IMR-90 (cell line): ENCODE results near the gene PGS1. TPM values are rescaled to one million over a fixed set of nuclear protein-coding genes. Genes with fewer than 3 reads are reported as not detected.

Experiments used
- ATAC-seq: fragments of 200-7000 bp; cut with Tn5 transposase; 2 replicates; pipeline ENCODE4 v1.9.1; 2020; ENCODE audit warnings: low read depth, mild to moderate bottlenecking, moderate library complexity
- BruUV-seq: library from RNA; stranded (reverse); fragments of 400-500 nt; replicated peaks from 2 replicates; lab custom pipeline; 2021; lab: Mats Ljungman, UMichigan
- CTCF ChIA-PET: fragments of 300-600 bp; formaldehyde crosslinking; extraction: SDS; loops from one replicate; lab custom pipeline; 2021; ENCODE audit warnings: antibody characterized with exemption; lab: Yijun Ruan, JAX
- POLR2A ChIA-PET: fragments of 300-600 bp; sonication (Branson Sonifier 250); formaldehyde crosslinking; loops from one replicate; lab custom pipeline; 2022; ENCODE audit warnings: antibody characterized with exemption; ENCODE audit not compliant: unreplicated experiment; lab: Charles Lee
- DNase-seq: peaks from one replicate; pipeline ENCODE4 v3.0.0; 2013
- H2AFZ ChIP-seq: replicated peaks from 2 replicates; pipeline ENCODE3; 2013; ENCODE audit warnings: low read length, mild to moderate bottlenecking; ENCODE audit not compliant: poor library complexity
- H2AK5ac ChIP-seq: 2 replicates; pipeline ENCODE4 v1.6.1; 2013; ENCODE audit warnings: low read depth, low read length, inconsistent platforms
- H2AK9ac ChIP-seq: replicated peaks from 2 replicates; pipeline ENCODE3; 2013; ENCODE audit warnings: mild to moderate bottlenecking, low read depth, low read length, moderate library complexity; ENCODE audit not compliant: poor library complexity
- H2BK120ac ChIP-seq: 2 replicates; pipeline ENCODE4 v1.6.1; 2013; ENCODE audit warnings: low read depth, low read length, inconsistent platforms
- H2BK15ac ChIP-seq: 3 replicates; pipeline ENCODE4 v1.6.1; 2013; ENCODE audit warnings: low read depth, low read length, inconsistent platforms
- H2BK20ac ChIP-seq: 2 replicates; pipeline ENCODE4 v1.6.1; 2013; ENCODE audit warnings: low read depth, mild to moderate bottlenecking, inconsistent platforms, low read length, moderate library complexity
- H2BK5ac ChIP-seq: 2 replicates; pipeline ENCODE4 v1.6.1; 2013; ENCODE audit warnings: mild to moderate bottlenecking, low read depth, low read length, inconsistent platforms; ENCODE audit not compliant: poor library complexity, severe bottlenecking
- H3K14ac ChIP-seq: replicated peaks from 2 replicates; pipeline ENCODE4 v1.6.1; 2013; ENCODE audit warnings: low read depth, low read length, inconsistent platforms
- H3K18ac ChIP-seq: 2 replicates; pipeline ENCODE4 v1.6.1; 2013; ENCODE audit warnings: low read depth, low read length, control low read depth
- H3K23ac ChIP-seq: 2 replicates; pipeline ENCODE4 v1.6.1; 2013; ENCODE audit warnings: low read depth, low read length, inconsistent platforms
- H3K27ac ChIP-seq: 2 replicates; pipeline ENCODE4 v1.5.1; 2013; ENCODE audit warnings: mild to moderate bottlenecking, control low read depth, low read length; ENCODE audit not compliant: insufficient read depth
- H3K27me3 ChIP-seq: 2 replicates; pipeline ENCODE4 v1.6.1; 2013; ENCODE audit warnings: low read length; ENCODE audit not compliant: control insufficient read depth, insufficient read depth
- H3K36me3 ChIP-seq: 2 replicates; pipeline ENCODE4 v1.6.1; 2013; ENCODE audit warnings: low read length, mixed read lengths; ENCODE audit not compliant: control insufficient read depth, insufficient read depth
- H3K4ac ChIP-seq: 2 replicates; pipeline ENCODE4 v1.6.1; 2013; ENCODE audit warnings: low read depth, low read length, inconsistent platforms
- H3K4me1 ChIP-seq: 2 replicates; pipeline ENCODE4 v1.6.1; 2013; ENCODE audit warnings: low read length, mixed read lengths; ENCODE audit not compliant: control insufficient read depth, insufficient read depth
- H3K4me2 ChIP-seq: 2 replicates; pipeline ENCODE4 v1.6.1; 2013; ENCODE audit warnings: low read depth, mild to moderate bottlenecking, control low read depth, low read length, moderate library complexity
- H3K4me3 ChIP-seq: 2 replicates; pipeline ENCODE4 v1.5.1; 2013; ENCODE audit warnings: low read depth, mild to moderate bottlenecking, control low read depth, low read length, moderate library complexity; ENCODE audit not compliant: insufficient read depth
- H3K56ac ChIP-seq: 2 replicates; pipeline ENCODE4 v1.6.1; 2013; ENCODE audit warnings: low read length, inconsistent platforms; ENCODE audit not compliant: insufficient read depth; ENCODE audit errors: extremely low read depth
- H3K79me1 ChIP-seq, 2 experiments: 2 replicates each; pipeline ENCODE4 v1.6.1; 2013; ENCODE audit warnings: low read length in 2 of 2, inconsistent platforms in 1 of 2, low read depth in 1 of 2
- H3K9ac ChIP-seq: 2 replicates; pipeline ENCODE4 v1.6.1; 2013; ENCODE audit warnings: low read depth, low read length, control low read depth
- H3K9me1 ChIP-seq: 2 replicates; pipeline ENCODE4 v1.6.1; 2013; ENCODE audit warnings: low read length, inconsistent platforms; ENCODE audit not compliant: insufficient read depth
- H3K9me3 ChIP-seq: 2 replicates; pipeline ENCODE4 v1.6.1; 2013; ENCODE audit warnings: low read length; ENCODE audit not compliant: control insufficient read depth, insufficient read depth
- H4K20me1 ChIP-seq: 2 replicates; pipeline ENCODE4 v1.6.1; 2013; ENCODE audit warnings: low read length, inconsistent platforms; ENCODE audit not compliant: insufficient read depth
- H4K5ac ChIP-seq: 2 replicates; pipeline ENCODE4 v1.6.1; 2013; ENCODE audit warnings: mild to moderate bottlenecking, low read depth, low read length, control low read depth
- H4K8ac ChIP-seq, 2 experiments: 2 replicates each; pipeline ENCODE4 v1.6.1; 2013; ENCODE audit warnings: low read depth in 2 of 2, low read length in 2 of 2, control low read depth in 1 of 2, inconsistent platforms in 1 of 2
- H4K91ac ChIP-seq: 2 replicates; pipeline ENCODE4 v1.6.1; 2013; ENCODE audit warnings: low read depth, low read length, inconsistent platforms; ENCODE audit not compliant: insufficient read depth
- BHLHE40 ChIP-seq: fragments of 150-350 bp; IDR thresholded peaks from 2 replicates; pipeline ENCODE4 v1.6.1; 2016; ENCODE audit warnings: mild to moderate bottlenecking, low read depth, low read length
- CEBPB ChIP-seq: IDR thresholded peaks from 2 replicates; pipeline ENCODE4 v1.6.1; 2012; ENCODE audit warnings: low read depth, low read length, improper control_type of control experiment
- CHD1 ChIP-seq: IDR thresholded peaks from 2 replicates; pipeline ENCODE4 v1.6.1; 2012; ENCODE audit warnings: low read depth, low read length, improper control_type of control experiment
- CTCF ChIP-seq: conservative IDR thresholded peaks from 2 replicates; pipeline ENCODE4 v1.5.1; 2012; ENCODE audit warnings: mild to moderate bottlenecking, low read depth, low read length, improper control_type of control experiment
- ELK1 ChIP-seq: fragments of 150-350 bp; IDR thresholded peaks from 2 replicates; pipeline ENCODE4 v1.6.1; 2016; ENCODE audit warnings: low read depth, mild to moderate bottlenecking, low read length, moderate library complexity, borderline replicate concordance
- MAFK ChIP-seq: IDR thresholded peaks from 2 replicates; pipeline ENCODE4 v1.6.1; 2012; ENCODE audit warnings: low read depth, low read length, improper control_type of control experiment
- MAZ ChIP-seq: IDR thresholded peaks from 2 replicates; pipeline ENCODE4 v1.6.1; 2012; ENCODE audit warnings: low read depth, mild to moderate bottlenecking, low read length, improper control_type of control experiment, moderate library complexity, borderline replicate concordance
- MXI1 ChIP-seq: IDR thresholded peaks from 2 replicates; pipeline ENCODE4 v1.6.1; 2012; ENCODE audit warnings: low read depth, mild to moderate bottlenecking, low read length, moderate library complexity, borderline replicate concordance
- NFE2L2 ChIP-seq: fragments of 150-350 bp; IDR thresholded peaks from 2 replicates; pipeline ENCODE4 v1.6.1; 2016; ENCODE audit warnings: low read depth, mild to moderate bottlenecking, low read length
- POLR2A ChIP-seq: IDR thresholded peaks from 2 replicates; pipeline ENCODE4 v1.6.1; 2012; ENCODE audit warnings: mild to moderate bottlenecking, low read depth, low read length
- RCOR1 ChIP-seq: IDR thresholded peaks from 2 replicates; pipeline ENCODE4 v1.6.1; 2012; ENCODE audit warnings: mild to moderate bottlenecking, low read length, improper control_type of control experiment; ENCODE audit not compliant: insufficient replicate concordance
- RFX5 ChIP-seq: IDR thresholded peaks from 2 replicates; pipeline ENCODE4 v1.8.0; 2012; ENCODE audit warnings: low read depth, mild to moderate bottlenecking, low read length, moderate library complexity
- SMC3 ChIP-seq: fragments of 150-350 bp; IDR thresholded peaks from 2 replicates; pipeline ENCODE4 v1.6.1; 2016; ENCODE audit warnings: low read depth, mild to moderate bottlenecking, antibody characterized with exemption, low read length, moderate library complexity
- USF2 ChIP-seq: fragments of 150-350 bp; IDR thresholded peaks from 2 replicates; pipeline ENCODE4 v1.6.1; 2017; ENCODE audit warnings: mild to moderate bottlenecking, antibody characterized with exemption, low read length, low read depth
- WGBS, 2 experiments: methylation state at CpG; one replicate each; pipeline versions ENCODE4 v1.1.5 to v1.1.7; 2013; ENCODE audit warnings: missing lambda C conversion rate in 2 of 2; ENCODE audit not compliant: insufficient read length in 1 of 2; ENCODE audit errors: extremely low coverage in 2 of 2; 5-methylcytosine and 5-hydroxymethylcytosine counted together
- dilution Hi-C: fragments of 300-500 bp; cut with HindIII; formaldehyde crosslinking; loops from one replicate; pipeline ENCODE4 v1.14.3; 2018; ENCODE audit warnings: low sequenced_read_pairs; ENCODE audit not compliant: unreplicated experiment
- in situ Hi-C: fragments of 300-500 bp; cut with MboI; formaldehyde crosslinking; loops from 3 replicates; pipeline ENCODE4 v1.14.3; 2019; ENCODE audit warnings: low sequenced_read_pairs, inconsistent platforms, mixed read lengths
- intact Hi-C: fragments of 100-400 bp; cut with micrococcal nuclease; formaldehyde crosslinking; loops from 2 replicates; pipeline ENCODE4 v1.10.0; 2022
- polyA plus RNA-seq, 3 experiments: library from polyadenylated mRNA; depleted of rRNA; stranded (reverse); fragments of >200 nt; gene quantifications; 2 replicates each; pipeline ENCODE4 v1.2.3, GENCODE V29; 2012; ENCODE audit warnings: low replicate concordance in 1 of 3
- total RNA-seq: library from RNA; depleted of rRNA; stranded (reverse); fragments of >200 nt; gene quantifications from 2 replicates; pipeline ENCODE4 v1.2.3, GENCODE V29; 2012

Gene PGS1
- total and polyA plus RNA-seq, 2 of the 4 experiments (the other 2 are of a cell fraction), result 18.5 to 43.2 TPM

GRCh38 chr17:78347453-78347852 is 31.0 kb upstream of the PGS1 start:
- in situ Hi-C loops, result no loop called here
- CTCF ChIA-PET, result no interaction called here

More at GRCh38 chr17:78347453-78347852, 31.0 kb upstream of the PGS1 start:
- Histone ChIP-seq H2AK5ac (peak overlapping the region; percentile 46; the same call in 1 of the 2 replicates), H2BK20ac (no peak overlapping the region), H3K4me2 (no peak overlapping the region), H3K4me1 (peaks cover 23% of the 10 kb centered on the region), H4K8ac (no peak overlapping the region), H3K56ac (no peak overlapping the region), H3K14ac (no peak overlapping the region), H4K20me1 (peaks cover 4% of the 10 kb centered on the region), H2BK5ac (no peak overlapping the region), H3K9me1 (peaks cover 28% of the 10 kb centered on the region), H3K27ac (no peak overlapping the region), H3K4ac (no peak overlapping the region), H2AFZ (no peak overlapping the region), H2BK15ac (no peak overlapping the region), H3K36me3 (no peaks in the 10 kb centered on the region), H2BK120ac (no peak overlapping the region), H3K9ac (no peak overlapping the region), H3K27me3 (no peaks in the 10 kb centered on the region), H4K5ac (no peak overlapping the region), H2AK9ac (no peak overlapping the region), H4K91ac (peak overlapping the region; percentile 15; the same call in 1 of the 2 replicates), H3K9me3 (no peaks in the 10 kb centered on the region), H3K18ac (no peak overlapping the region), H3K23ac (no peak overlapping the region), H3K4me3 (no peak overlapping the region), H3K79me1 (peaks cover 0 to 21% of the 10 kb centered on the region in 2 experiments; a peak in 2 of 4 replicates)
- ATAC-seq (no peak), DNase-seq (no peak)
- intact Hi-C loops, result no loop called here
- POLR2A ChIA-PET, result no interaction called here
- TF ChIP-seq CHD1 (no peak), MAZ (no peak), NFE2L2 (no peak), POLR2A (no peak), CEBPB (no peak), RFX5 (no peak), CTCF (no peak), MAFK (no peak), RCOR1 (no peak), BHLHE40 (no peak), MXI1 (no peak), USF2 (no peak), ELK1 (no peak), SMC3 (no peak)
- no CpG with 5 or more reads among the region's 3 CpGs for WGBS, 2 experiments
- dilution Hi-C loops, result no loop called here
- BruUV-seq, result no TSS peak
